PC-3 (cell line): ENCODE measurements around the gene RGS8.

Experiments used
- EZH2 ChIP-seq: fragments of 300-600 bp; sonication (generic); IDR thresholded peaks from one replicate; pipeline ENCODE4 v1.6.1; 2017; ENCODE audit warnings: antibody characterized with exemption, mild to moderate bottlenecking, low read length; ENCODE audit not compliant: unreplicated experiment
- EZH2phosphoT487 ChIP-seq: fragments of 300-600 bp; sonication (generic); IDR thresholded peaks from 2 replicates; pipeline ENCODE4 v1.6.1; 2018; ENCODE audit warnings: mild to moderate bottlenecking, antibody characterized with exemption, low read length, borderline replicate concordance
- TF ChIP-seq, protein P1 (sequence below): fragments of 300-600 bp; sonication (generic); conservative IDR thresholded peaks from 2 replicates; pipeline ENCODE4 v1.5.1; 2017; ENCODE audit warnings: antibody characterized with exemption, low read depth, mild to moderate bottlenecking, low read length

- TF ChIP-seq, protein P1, sequence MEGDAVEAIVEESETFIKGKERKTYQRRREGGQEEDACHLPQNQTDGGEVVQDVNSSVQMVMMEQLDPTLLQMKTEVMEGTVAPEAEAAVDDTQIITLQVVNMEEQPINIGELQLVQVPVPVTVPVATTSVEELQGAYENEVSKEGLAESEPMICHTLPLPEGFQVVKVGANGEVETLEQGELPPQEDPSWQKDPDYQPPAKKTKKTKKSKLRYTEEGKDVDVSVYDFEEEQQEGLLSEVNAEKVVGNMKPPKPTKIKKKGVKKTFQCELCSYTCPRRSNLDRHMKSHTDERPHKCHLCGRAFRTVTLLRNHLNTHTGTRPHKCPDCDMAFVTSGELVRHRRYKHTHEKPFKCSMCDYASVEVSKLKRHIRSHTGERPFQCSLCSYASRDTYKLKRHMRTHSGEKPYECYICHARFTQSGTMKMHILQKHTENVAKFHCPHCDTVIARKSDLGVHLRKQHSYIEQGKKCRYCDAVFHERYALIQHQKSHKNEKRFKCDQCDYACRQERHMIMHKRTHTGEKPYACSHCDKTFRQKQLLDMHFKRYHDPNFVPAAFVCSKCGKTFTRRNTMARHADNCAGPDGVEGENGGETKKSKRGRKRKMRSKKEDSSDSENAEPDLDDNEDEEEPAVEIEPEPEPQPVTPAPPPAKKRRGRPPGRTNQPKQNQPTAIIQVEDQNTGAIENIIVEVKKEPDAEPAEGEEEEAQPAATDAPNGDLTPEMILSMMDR, result no peak
- TF ChIP-seq EZH2phosphoT487 (no peak), EZH2 (no peak)
These were observed 27.5 kb downstream of the RGS8 start for GRCh38 chr1:182656842-182657397.
